ENCODE measurements around the gene RANBP17.

Gene RANBP17

DNA sequence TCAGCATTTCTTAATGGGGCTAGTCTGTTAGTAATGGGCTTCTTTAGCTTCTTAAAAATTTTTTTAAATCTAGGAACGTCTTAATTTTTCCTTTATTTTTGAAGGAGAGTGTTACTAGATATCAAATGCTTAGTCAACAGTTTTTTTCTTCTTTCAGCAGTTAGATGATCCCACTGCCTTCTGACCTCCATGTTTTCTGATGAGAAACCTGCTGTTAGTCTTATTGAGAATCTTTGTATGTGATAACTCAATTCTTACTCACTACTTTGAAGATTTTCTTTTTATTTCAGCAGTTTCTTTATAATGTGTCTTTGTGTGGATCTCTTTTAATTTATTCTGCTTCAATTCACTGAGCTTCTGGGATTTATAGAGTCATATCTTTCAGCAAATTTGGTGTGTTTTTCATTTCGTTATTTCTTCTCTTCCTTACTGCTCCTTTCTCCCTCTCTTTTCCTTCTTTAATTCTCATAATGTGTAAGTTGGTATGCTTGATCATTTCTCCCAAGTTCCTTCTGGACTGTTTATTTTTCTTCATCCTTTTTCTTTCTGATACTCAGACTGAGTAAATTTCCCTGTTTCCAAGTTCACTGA is 205.8 kb downstream of the RANBP17 start:
- FAIRE-seq (no peak), DNase-seq (ENCODE audit: insufficient read length, low spot score) (no peak)

DNA sequence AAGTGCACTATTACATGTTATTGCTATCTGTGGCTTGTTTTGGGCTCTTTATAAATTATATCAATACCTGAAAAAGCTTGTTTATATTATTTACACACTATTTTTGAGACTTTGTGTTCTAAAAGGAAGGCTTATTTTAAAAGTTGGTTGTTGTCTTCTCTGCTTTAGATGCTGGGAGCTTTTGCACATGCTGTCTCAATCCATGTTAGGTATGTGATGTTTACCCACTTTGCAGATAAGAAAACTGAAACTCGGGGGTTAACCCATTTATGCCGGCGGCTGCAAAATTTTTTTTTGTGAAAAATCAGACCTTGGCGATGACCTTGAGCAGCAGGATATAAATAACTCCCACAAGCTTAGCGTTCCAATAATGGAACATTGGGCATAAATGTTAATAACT is 212.9 kb downstream of the RANBP17 start:
- DNase-seq (ENCODE audit: insufficient read length, low spot score) (no peak), FAIRE-seq (no peak)

GRCh38 chr5:171080186-171080938 is 218.5 kb downstream of the RANBP17 start:
- no peak for DNase-seq (ENCODE audit: insufficient read length, low spot score)
- no peak for FAIRE-seq

DNA sequence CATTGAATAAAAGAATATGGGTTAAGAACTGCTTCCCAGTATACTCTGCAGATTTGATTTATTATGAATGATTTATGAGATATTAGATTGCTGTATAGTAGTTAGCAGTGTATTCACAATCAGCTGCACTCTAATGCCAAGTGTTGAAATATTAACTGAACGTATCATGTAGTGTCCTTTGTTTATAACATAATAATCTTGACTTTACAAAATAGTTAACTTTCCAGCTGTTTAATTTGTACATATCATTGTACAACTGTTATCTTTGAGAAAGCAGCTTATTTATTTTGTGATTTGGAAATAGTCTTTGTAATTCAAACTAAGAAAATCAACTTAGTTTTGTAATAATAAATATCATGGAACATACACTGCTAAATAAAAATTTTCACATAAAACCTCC is 219.5 kb downstream of the RANBP17 start:
- no peak for FAIRE-seq

DNA sequence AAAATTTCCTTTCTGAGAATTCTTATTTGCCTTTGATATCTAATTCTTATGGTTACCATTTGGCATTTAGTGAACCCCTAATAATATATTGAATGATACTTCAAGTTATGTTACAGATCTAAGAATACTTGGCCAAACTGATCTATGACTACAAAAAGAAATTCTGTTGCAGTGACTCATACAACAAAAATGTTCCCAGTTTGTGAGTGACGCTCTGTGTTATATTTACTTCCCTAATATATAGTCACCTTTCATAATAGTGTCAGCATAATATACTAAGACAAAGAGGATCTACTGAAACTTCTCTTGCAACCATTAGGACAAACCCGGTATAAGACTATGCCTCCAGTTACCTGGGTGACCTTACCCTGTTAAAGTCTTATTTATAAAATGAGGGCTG is 230.4 kb downstream of the RANBP17 start:
- FAIRE-seq, result no peak

More for the DNA sequence above, 219.5 kb downstream of the RANBP17 start:
- DNase-seq (ENCODE audit: insufficient read length, low spot score), result no peak

GRCh38 chr5:171093598-171093997 is 231.8 kb downstream of the RANBP17 start:
- DNase-seq (ENCODE audit: insufficient read length, low spot score), result no peak
- FAIRE-seq, result no peak

More for the DNA sequence above, 230.4 kb downstream of the RANBP17 start:
- no peak for DNase-seq (ENCODE audit: insufficient read length, low spot score)

GRCh38 chr5:171094356-171094755 is 232.5 kb downstream of the RANBP17 start:
- FAIRE-seq (no peak), DNase-seq (ENCODE audit: insufficient read length, low spot score) (no peak)

DNA sequence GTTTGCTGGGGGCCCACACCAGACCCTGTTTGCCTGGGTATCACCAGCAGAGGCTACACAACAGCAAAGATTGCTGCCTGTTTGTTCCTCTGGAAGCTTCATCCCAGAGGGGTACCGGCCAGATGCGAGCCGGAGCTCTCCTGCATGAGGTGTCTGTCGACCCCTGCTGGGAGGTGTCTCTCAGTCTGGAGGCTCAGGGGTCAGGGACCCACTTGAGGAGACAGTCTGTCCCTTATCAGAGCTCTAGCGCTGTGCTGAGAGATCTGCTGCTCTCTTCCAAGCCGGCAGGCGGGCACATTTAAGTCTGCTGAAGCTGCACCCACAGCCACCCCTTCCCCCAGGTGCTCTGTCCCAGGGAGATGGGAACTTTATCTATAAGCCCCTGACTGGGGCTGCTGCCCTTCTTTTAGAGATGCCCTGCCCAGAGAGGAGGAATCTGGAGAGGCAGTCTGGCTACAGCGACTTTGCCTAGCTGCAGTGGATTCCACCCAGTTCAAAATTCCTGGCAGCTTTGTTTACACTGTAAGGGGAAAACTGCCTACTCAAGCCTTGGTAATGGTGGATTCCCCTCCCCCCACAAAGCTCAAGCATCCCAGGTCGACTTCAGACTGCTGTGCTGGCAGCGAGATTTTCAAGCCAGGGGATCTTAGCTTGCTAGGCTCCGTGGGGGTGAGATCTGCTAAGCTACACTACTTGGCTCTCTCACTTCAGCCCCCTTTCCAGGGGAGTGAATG is 241.2 kb downstream of the RANBP17 start:
- FAIRE-seq (no peak), DNase-seq (ENCODE audit: insufficient read length, low spot score) (no peak)

- FAIRE-seq (no peak), DNase-seq (ENCODE audit: insufficient read length, low spot score) (no peak)
Measured at GRCh38 chr5:171107669-171108068, 245.9 kb downstream of the RANBP17 start.

GRCh38 chr5:171115519-171115918 is 253.7 kb downstream of the RANBP17 start:
- DNase-seq (ENCODE audit: insufficient read length, low spot score) (no peak), FAIRE-seq (no peak)

DNA sequence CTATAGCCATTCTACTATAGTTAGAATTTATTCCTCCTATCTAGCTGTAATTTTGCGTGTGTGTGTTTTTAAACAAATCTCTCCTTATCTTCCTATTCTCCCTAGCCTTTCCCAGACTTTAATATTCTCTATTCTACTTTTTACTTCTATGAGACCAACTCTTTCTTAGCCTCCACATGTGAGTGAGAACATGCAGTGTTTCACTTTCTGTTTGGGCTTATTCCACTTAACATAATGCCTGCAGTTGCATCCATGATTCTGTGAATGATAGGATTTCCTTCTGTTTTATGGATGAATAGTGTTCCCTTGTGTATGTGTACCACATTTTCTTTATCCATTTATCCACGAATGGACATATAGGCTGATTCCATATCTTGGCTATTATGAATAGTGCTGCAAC is 254.9 kb downstream of the RANBP17 start:
- no peak for DNase-seq (ENCODE audit: insufficient read length, low spot score)
- no peak for FAIRE-seq

DNA sequence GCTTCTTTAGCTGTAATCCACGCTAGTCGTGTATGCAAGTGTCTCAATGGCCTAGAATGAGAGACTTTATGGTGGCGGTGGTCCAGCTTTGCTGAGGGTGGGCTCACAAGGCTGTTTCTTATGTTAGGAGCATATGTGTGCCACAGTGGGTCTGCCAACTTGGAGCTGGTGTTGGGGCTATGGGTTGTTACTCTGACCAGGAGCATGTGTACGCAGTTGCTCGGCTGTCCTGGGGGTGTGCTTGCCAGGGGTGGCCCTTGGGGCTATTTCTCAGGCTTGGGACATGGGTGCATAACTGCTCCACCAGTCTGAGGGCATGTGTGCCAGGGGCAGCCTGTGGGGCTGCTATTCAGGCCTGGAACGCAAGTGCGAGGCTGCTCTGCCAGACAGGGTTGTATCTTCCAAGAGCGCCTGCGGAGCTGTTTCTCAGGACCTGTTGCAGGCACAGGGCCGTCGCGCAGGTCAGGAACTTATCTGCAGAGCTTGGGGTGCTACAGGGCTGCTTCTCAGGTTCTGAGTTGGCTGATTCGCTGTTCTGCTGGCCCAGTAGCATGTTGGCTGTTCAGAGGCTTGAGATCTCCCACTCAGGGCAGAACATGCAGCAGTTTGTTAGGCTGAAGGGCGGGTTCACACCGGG is 259.3 kb downstream of the RANBP17 start:
- no peak for FAIRE-seq
- DNase-seq (ENCODE audit: insufficient read length, low spot score), result no peak

GRCh38 chr5:171121638-171122037 is 259.8 kb downstream of the RANBP17 start:
- FAIRE-seq (no peak), DNase-seq (ENCODE audit: insufficient read length, low spot score) (no peak)

DNA sequence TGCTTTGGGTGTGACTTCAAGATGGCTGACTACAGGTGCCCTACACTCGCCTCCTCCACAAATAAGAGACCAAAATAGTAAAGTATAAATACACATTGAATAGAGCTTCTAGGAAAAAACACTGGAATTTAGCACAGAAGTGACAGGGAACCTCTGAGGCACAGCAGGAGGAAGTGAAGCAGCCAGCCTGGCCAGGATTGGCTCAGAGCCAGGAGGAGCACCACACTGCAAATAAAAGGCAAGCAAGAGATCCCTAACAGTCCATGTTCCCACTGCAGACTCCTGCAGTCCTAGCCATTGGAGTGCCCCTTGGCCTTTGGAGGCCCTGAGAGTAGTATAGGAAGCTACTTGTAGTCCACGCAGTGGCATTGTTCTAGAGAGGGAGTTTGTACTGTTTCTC is 260.6 kb downstream of the RANBP17 start:
- DNase-seq (ENCODE audit: insufficient read length, low spot score) (no peak), FAIRE-seq (no peak)

GRCh38 chr5:171123417-171123816 is 261.6 kb downstream of the RANBP17 start:
- no peak for DNase-seq (ENCODE audit: insufficient read length, low spot score)
- no peak for FAIRE-seq

- DNase-seq (ENCODE audit: insufficient read length, low spot score) (no peak), FAIRE-seq (no peak)
Measured at GRCh38 chr5:171127314-171127713, 265.5 kb downstream of the RANBP17 start.

GRCh38 chr5:171128136-171128535 is 266.3 kb downstream of the RANBP17 start:
- FAIRE-seq (no peak), DNase-seq (ENCODE audit: insufficient read length, low spot score) (no peak)

DNA sequence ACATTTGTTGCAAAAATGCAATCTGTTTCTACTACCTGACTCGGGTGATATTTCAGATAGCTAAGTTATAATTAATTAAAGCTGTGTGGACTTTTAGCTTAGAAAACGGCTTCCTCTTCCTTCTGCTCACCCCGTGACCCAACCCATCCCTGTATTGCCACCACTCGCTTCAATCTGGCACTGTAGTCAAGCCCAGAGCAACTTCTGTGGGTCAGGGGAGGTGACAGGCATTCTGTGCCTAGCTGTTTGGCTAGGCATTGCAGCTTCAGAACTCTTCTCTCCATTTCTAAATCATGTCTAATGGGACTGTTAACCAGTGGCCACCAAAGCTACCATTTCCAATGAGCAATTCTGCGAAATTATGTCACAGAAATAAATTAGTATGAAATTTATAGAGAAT is 267.5 kb downstream of the RANBP17 start:
- FAIRE-seq, result no peak

GRCh38 chr5:171131497-171131896 is 269.7 kb downstream of the RANBP17 start:
- DNase-seq (ENCODE audit: insufficient read length, low spot score), result no peak
- no peak for FAIRE-seq

More for the DNA sequence above, 267.5 kb downstream of the RANBP17 start:
- no peak for DNase-seq (ENCODE audit: insufficient read length, low spot score)

DNA sequence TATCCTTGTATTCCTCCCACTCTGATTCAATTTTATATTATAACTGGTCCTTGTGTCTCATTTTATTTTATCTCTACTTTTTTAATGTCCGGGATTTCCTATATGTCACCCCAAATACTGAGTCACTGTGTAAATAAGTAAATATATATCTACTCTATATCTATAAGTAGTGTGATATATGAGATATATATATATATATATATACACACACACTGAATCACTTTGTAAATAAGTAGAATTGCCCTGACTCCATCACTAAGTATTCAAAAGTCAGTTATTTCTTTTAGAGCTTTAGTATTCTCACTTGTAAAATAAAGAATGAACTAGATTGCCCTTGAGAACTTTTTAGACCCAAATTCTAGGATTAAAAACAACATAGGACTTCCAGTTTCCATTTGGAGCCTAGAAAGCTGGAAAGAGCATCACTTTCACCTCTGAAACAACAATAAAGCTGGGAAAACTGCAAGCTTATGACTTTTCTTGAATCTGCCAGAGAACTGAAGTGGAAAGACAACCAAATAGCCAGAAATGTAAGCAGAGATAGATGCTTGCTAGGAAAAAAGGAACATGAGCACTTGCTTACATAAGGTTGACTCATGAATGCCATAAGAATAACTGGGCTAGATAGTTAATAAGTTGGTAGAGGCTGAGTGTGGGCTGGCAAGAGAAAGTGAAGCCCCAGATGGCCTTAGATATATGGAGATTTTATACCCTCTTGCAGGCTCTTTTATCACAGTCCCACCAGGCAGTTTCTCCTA is 276.1 kb downstream of the RANBP17 start:
- DNase-seq (ENCODE audit: insufficient read length, low spot score) (no peak), FAIRE-seq (no peak)

DNA sequence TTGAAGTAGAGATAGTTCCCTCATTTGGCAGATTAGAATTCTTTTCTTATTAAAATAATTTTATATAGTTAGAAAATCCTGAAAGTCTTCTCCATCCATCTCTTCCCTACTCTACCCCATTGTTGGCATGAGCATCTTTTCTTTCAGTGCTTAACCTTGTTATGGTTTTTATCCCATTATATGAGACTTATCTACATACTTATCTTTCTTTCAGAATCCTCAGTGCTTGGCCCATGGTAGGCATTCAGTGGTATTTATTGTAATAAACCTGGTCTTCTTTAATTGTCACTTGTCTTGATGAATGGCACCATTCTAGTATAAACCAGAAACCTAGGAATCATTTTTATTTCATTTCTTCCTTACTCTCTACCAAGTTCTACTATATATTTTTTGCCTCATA is 277.4 kb downstream of the RANBP17 start:
- DNase-seq (ENCODE audit: insufficient read length, low spot score), result no peak
- FAIRE-seq, result no peak
